Fibroblast of mammary gland (primary cell): ENCODE data around the gene TDG.
"Not testable (repeated sequence)": the region's sequence is repeated elsewhere in the genome, so short reads cannot be mapped to it uniquely, and the experiment has no call there.

Experiments
- DNase-seq: peaks from one replicate; pipeline ENCODE4 v3.0.0-alpha.2; 2010; ENCODE audit warnings: low read depth
- H3K4me3 ChIP-seq: 2 replicates; pipeline ENCODE4 v1.5.1; 2011; ENCODE audit warnings: low read depth, mild to moderate bottlenecking, low read length, moderate library complexity; ENCODE audit not compliant: control insufficient read depth
- CTCF ChIP-seq: conservative IDR thresholded peaks from 2 replicates; pipeline ENCODE4 v1.5.1; 2011; ENCODE audit warnings: low read depth, low read length, inconsistent platforms; ENCODE audit not compliant: control insufficient read depth, insufficient read depth

Gene TDG

GRCh38 chr12:104010606-104011169 is 45.0 kb downstream of the TDG start:
- H3K4me3 ChIP-seq: no peak overlapping the region
- no peak for TF ChIP-seq CTCF
- no peak for DNase-seq

DNA sequence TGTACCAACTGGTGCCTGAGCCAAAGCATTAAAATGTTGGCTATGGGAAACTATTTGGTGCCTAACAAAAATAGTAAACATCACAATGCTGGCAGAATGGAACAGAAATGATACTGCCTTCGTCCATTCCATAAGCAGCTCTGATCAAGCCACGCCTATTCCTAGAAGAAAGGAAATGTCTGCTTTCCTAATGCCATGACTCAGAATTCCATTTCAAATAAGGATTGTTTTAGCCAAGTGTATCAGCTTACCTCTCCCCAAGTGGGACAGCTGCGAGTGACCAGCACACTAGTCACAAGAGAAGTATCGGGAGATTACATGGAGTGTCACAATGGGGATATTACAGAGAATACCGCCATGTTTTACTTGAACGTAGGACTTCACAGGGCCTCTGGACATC is 45.6 kb downstream of the TDG start:
- H3K4me3 ChIP-seq: no peak overlapping the region
- TF ChIP-seq CTCF: no peak
- DNase-seq: peak; percentile 95

- TF ChIP-seq CTCF: no peak
- DNase-seq: no peak
- H3K4me3 ChIP-seq: no peak overlapping the region
These were observed 46.7 kb downstream of the TDG start for GRCh38 chr12:104012331-104012730.

- H3K4me3 ChIP-seq: not testable (repeated sequence)
These were observed 56.2 kb downstream of the TDG start for GRCh38 chr12:104021862-104022261.

DNA sequence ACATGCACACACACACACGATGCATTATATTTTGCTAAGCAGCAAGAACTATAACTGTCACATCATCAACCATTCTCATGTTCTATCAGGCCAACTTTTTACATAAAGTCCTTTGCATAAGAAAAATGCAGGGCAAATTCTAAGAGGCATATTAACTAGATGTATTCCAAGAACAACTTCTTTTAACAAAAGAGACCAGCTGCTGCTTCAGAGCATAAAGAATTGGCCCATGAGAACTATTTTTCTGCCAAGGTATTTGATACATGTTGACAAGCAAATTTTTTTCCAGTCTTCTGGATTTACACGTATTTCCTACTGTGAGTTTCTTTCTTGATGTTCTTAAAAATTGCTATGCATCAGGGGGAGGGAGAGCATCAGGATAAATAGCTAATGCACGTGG is 57.1 kb downstream of the TDG start:
- H3K4me3 ChIP-seq: no peak overlapping the region
- no peak for DNase-seq
- no peak for TF ChIP-seq CTCF

More at GRCh38 chr12:104021862-104022261, 56.2 kb downstream of the TDG start:
- not testable (repeated sequence) for DNase-seq

- no peak overlapping the region for H3K4me3 ChIP-seq
- DNase-seq: no peak
- TF ChIP-seq CTCF: no peak
These were observed 58.0 kb downstream of the TDG start for GRCh38 chr12:104023710-104024109.

DNA sequence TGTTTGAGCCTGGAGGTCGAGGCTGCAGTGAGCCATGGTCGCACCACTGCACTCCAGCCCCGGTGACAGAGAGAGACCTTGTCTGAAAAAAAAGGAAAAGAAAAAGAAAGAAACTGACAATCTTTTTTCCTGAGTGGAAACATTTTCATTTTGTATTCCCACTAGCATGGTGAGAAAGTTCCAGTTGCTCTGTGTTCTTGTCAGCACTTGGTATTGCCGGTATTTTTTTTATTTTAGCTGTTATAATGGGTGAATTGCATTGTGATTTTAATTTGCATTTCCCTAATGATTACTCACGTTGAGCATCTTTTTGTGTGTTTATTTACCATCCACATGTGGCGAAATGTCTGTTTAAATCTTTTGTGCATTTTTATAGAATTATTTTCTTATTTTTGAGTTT is 58.7 kb downstream of the TDG start:
- no peak for DNase-seq
- no peak for TF ChIP-seq CTCF
- no peak overlapping the region for H3K4me3 ChIP-seq
